Fibroblast of mammary gland (primary cell): ENCODE results near the gene GAS7.

Experiments
- DNase-seq: peaks from one replicate; pipeline ENCODE4 v3.0.0-alpha.2; 2010; ENCODE audit warnings: low read depth
- H3K4me3 ChIP-seq: 2 replicates; pipeline ENCODE4 v1.5.1; 2011; ENCODE audit warnings: low read depth, mild to moderate bottlenecking, low read length, moderate library complexity; ENCODE audit not compliant: control insufficient read depth
- TF ChIP-seq, protein P1 (sequence below): conservative IDR thresholded peaks from 2 replicates; pipeline ENCODE4 v1.5.1; 2011; ENCODE audit warnings: low read depth, low read length, inconsistent platforms; ENCODE audit not compliant: control insufficient read depth, insufficient read depth

Gene GAS7

DNA sequence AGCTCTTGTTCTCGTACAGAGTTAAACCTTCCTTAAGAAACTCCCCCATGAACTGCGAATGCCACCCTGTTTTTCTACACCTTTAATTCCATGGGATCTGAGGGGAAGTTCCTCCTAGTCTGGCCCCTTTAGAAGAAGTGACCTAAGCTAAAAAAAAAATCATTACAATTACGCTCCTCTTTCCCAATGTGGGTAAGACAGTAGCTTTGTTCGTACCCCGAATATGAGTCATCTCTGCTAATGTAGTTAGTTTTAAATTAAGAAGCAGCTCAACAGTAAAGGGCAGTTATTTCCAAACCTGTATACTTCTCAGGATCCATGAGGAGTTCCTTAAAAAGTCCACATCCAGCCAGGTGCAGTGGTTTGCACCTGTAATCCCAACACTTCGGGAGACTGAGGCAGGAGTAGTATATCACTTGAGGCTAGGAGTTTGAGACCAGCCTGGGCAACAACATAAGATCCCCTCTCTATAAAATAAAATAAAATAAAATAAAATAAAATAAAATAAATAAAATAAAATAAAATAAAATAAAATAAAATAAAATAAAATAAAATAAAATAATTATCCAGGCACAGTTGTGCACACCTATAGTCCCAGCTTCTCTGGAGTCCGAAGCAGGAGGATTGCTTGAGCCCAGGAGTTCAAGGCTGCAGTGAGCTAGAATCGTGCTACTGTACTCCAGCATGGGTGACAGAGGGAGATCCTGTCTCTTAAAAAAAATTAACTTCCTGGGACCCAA lies 319.4 kb downstream of the GAS7 start:
- no peak overlapping the region for H3K4me3 ChIP-seq
- peak; percentile 76 for DNase-seq
- TF ChIP-seq, protein P1, sequence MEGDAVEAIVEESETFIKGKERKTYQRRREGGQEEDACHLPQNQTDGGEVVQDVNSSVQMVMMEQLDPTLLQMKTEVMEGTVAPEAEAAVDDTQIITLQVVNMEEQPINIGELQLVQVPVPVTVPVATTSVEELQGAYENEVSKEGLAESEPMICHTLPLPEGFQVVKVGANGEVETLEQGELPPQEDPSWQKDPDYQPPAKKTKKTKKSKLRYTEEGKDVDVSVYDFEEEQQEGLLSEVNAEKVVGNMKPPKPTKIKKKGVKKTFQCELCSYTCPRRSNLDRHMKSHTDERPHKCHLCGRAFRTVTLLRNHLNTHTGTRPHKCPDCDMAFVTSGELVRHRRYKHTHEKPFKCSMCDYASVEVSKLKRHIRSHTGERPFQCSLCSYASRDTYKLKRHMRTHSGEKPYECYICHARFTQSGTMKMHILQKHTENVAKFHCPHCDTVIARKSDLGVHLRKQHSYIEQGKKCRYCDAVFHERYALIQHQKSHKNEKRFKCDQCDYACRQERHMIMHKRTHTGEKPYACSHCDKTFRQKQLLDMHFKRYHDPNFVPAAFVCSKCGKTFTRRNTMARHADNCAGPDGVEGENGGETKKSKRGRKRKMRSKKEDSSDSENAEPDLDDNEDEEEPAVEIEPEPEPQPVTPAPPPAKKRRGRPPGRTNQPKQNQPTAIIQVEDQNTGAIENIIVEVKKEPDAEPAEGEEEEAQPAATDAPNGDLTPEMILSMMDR = no peak

DNA sequence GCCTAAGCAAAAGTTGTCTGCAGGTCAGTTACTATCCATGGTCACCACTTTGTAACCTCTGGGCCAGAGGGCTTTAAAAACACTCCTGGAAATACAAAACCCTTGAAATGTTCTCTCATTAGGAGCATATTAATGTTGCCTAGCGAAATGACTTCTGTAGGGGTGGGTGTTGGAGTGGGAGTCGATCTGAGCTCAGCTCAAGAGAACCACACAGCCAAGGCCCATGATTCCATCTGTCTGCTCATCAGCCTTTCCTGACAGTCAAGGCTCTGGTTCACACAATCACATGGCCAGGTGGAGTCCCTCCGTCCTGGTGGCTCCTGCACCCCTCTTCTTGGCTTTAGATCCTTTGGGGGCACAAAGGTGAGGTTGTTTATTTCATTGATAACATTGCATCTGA lies 320.1 kb downstream of the GAS7 start:
- no peak for DNase-seq
- TF ChIP-seq, protein P1 = no peak
- no peak overlapping the region for H3K4me3 ChIP-seq

DNA sequence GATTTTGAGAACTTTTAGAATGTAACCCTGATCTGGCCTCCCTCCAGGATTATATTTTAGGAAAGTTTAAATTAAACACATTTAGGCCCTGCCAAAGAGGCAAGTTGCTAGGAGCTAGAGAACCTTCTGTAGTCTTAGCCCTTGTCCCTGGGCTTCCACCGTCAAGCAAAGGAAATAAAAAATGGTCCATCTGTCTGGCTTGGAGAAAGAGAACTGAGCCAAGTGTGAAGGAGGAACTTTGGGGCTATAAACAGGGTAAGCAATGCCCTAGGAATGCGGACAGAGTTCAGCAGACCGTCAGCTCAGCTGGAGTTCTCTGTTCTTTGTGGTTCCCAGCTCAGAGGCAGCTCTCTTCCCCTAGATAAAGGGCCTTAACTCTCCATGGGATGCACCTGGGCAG lies 323.0 kb downstream of the GAS7 start:
- DNase-seq = peak; percentile 86
- no peak overlapping the region for H3K4me3 ChIP-seq

DNA sequence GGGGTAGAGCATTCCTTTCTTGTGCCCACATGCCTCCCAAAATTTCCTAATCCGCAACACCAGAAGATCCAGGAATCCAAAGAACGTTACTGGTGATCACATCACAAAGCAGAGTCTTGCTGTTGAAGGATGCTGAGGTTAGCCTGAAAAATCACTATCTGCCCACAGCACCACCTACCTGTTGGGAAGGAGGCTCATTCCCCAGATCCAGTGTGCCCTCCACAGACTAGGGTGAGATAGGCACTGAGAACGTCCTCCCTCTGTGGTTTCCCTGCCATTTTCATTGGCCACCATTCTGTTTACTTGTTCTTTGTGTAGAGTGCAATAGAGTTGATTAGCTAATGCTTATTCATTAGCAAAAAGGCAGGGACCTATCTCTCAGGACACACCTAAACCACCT lies 323.7 kb downstream of the GAS7 start:
- H3K4me3 ChIP-seq = no peak overlapping the region
- TF ChIP-seq, protein P1 = no peak
- DNase-seq = no peak

More for the DNA sequence above, 323.0 kb downstream of the GAS7 start:
- TF ChIP-seq, protein P1 = no peak

DNA sequence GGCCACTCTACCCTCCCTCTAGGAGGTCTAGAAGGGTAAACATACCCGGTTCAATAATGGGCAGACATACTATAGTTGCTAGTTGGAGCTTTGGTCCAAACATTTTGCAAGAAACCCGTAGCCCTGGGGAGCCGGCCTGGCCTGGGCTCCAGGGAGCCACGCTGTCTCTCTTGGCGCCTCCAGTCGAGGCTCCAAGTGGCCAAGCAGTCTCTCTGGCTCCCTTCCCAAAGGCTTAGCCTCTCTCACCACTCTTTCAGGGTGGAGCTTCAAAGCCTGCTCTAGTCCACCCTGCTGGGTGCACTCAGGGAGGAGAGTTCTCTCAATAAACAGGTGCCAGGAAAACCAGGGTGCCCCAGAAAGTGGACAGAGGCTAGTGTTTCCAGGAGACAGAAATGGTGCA lies 325.6 kb downstream of the GAS7 start:
- no peak for DNase-seq
- no peak overlapping the region for H3K4me3 ChIP-seq
- TF ChIP-seq, protein P1 = no peak

DNA sequence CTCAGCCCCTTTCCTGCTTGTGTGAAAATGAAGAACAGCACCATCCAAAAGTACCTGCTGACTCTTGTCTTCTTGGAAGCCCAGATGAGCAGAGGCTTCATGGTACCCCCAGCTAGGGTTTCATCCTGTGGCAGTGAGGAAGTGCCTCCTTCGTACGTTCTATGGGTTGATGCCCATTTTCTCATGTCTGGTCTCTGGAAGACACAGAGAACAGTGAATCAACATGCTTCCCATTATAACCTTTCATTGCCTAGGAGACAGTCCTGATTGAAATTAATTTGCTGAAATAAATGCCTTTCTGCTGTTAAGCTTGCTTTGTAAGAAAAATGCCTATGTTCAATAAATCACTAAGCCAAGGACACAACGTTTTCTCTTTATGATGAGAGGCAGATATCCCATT lies 329.9 kb downstream of the GAS7 start:
- no peak for DNase-seq
- TF ChIP-seq, protein P1 = no peak
- H3K4me3 ChIP-seq = no peak overlapping the region
